GM21619 (cell line): Measurements from ENCODE around the gene CEP68.
"Not testable (repeated sequence)": the region's sequence is repeated elsewhere in the genome, so short reads cannot be mapped to it uniquely, and the experiment has no call there.

ENCODE experiments used
- ATAC-seq: cut with Tn5 transposase; IDR thresholded peaks from one replicate; pipeline ENCODE4 v1.9.1; 2021; ENCODE audit not compliant: unreplicated experiment

The CEP68 gene

GRCh38 chr2:65056215-65057053, at the start of gene CEP68:
Gene CEP68 (plus strand): TSS chr2:65056416. CDS start chr2:65069445, 13,029 bp downstream.
- peak; percentile 80 for ATAC-seq

- ATAC-seq, result no peak
These were observed 42.4 kb upstream of the CEP68 start for GRCh38 chr2:65013776-65014175.

GRCh38 chr2:65015731-65016130, 40.5 kb upstream of the CEP68 start:
- ATAC-seq, result no peak

GRCh38 chr2:65016789-65017188, 39.4 kb upstream of the CEP68 start:
- peak; percentile 74 for ATAC-seq

GRCh38 chr2:65017335-65017734, 38.9 kb upstream of the CEP68 start:
- no peak for ATAC-seq

GRCh38 chr2:65018141-65018582, 38.1 kb upstream of the CEP68 start:
- ATAC-seq, result no peak

- ATAC-seq, result no peak
These were observed 37.2 kb upstream of the CEP68 start for GRCh38 chr2:65019010-65019409.

- ATAC-seq, result no peak
These were observed 36.5 kb upstream of the CEP68 start for GRCh38 chr2:65019675-65020195.

GRCh38 chr2:65020251-65020650, 36.0 kb upstream of the CEP68 start:
- not testable (repeated sequence) for ATAC-seq

- no peak for ATAC-seq
These were observed 35.2 kb upstream of the CEP68 start for GRCh38 chr2:65020943-65021528.

GRCh38 chr2:65021709-65022108, 34.5 kb upstream of the CEP68 start:
- ATAC-seq, result no peak

GRCh38 chr2:65022189-65022588, 34.0 kb upstream of the CEP68 start:
- ATAC-seq, result no peak

- no peak for ATAC-seq
These were observed 32.5 kb upstream of the CEP68 start for GRCh38 chr2:65023742-65024141.

GRCh38 chr2:65024149-65024829, 31.9 kb upstream of the CEP68 start:
- ATAC-seq, result no peak

- ATAC-seq, result no peak
These were observed 30.6 kb upstream of the CEP68 start for GRCh38 chr2:65025453-65026123.

- ATAC-seq, result no peak
These were observed 30.1 kb upstream of the CEP68 start for GRCh38 chr2:65026154-65026553.

GRCh38 chr2:65026704-65027464, 29.3 kb upstream of the CEP68 start:
- no peak for ATAC-seq

GRCh38 chr2:65027616-65028244, 28.5 kb upstream of the CEP68 start:
- ATAC-seq, result no peak

GRCh38 chr2:65030476-65031332, 25.5 kb upstream of the CEP68 start:
- ATAC-seq, result no peak
